Upper lobe of right lung (tissue), 1 donor: Measurements from ENCODE around the gene CHD5. TPM values are rescaled to one million over a fixed set of nuclear protein-coding genes. Genes with fewer than 3 reads are reported as not detected.

Source experiments
- ATAC-seq: fragments of 200-7000 bp; cut with Tn5 transposase; one replicate; pipeline ENCODE4 v1.9.1; 2020; ENCODE audit warnings: mild to moderate bottlenecking, moderate library complexity
- DNase-seq: peaks from one replicate; pipeline ENCODE4 v3.0.0-alpha.2; 2020
- H3K27ac ChIP-seq: fragments of 200-600 bp; one replicate; pipeline ENCODE4 v1.8.0; 2022
- H3K27me3 ChIP-seq: fragments of 200-600 bp; one replicate; pipeline ENCODE4 v1.8.0; 2022; ENCODE audit warnings: mild to moderate bottlenecking
- H3K36me3 ChIP-seq: fragments of 200-600 bp; one replicate; pipeline ENCODE4 v1.8.0; 2022
- H3K4me1 ChIP-seq: fragments of 200-600 bp; one replicate; pipeline ENCODE4 v1.8.0; 2022
- H3K4me3 ChIP-seq: fragments of 200-600 bp; one replicate; pipeline ENCODE4 v1.8.0; 2022; ENCODE audit warnings: mild to moderate bottlenecking
- H3K9me3 ChIP-seq: fragments of 200-600 bp; one replicate; pipeline ENCODE4 v1.8.0; 2022
- CTCF ChIP-seq: fragments of 200-600 bp; IDR thresholded peaks from one replicate; pipeline ENCODE4 v1.8.0; 2022; ENCODE audit warnings: antibody characterized with exemption
- intact Hi-C: fragments of 100-400 bp; cut with DNase I; formaldehyde crosslinking; loops from one replicate; pipeline ENCODE4 v1.11.0; 2022
- total RNA-seq: library from RNA; stranded (reverse); fragmentation: NEBNext Ultra II Directional; extraction: Animal tissue kit (Norgen Biotek cat#: 25700); gene quantifications from one replicate; pipeline ENCODE4 v1.2.1, GENCODE V29; 2021
- donor health status: DM: no; HTN: yes; CAD: no; lungs with severe emphysema.

Gene CHD5
- total RNA-seq, 1 donor from 2014 or later, result 0.23 TPM

- no peak overlapping the region for H3K4me3 ChIP-seq
- H3K27me3 ChIP-seq, result no peaks in the 10 kb centered on the region
- H3K9me3 ChIP-seq, result no peaks in the 10 kb centered on the region
- ATAC-seq (no peak), DNase-seq (no peak)
- H3K36me3 ChIP-seq, result no peaks in the 10 kb centered on the region
- H3K27ac ChIP-seq, result no peak overlapping the region
- H3K4me1 ChIP-seq, result no peaks in the 10 kb centered on the region
- intact Hi-C loops, result no loop called here
- TF ChIP-seq CTCF, result no peak
These were observed 84.4 kb downstream of the CHD5 start for GRCh38 chr1:6095511-6096242.

GRCh38 chr1:6094801-6095505 lies 85.2 kb downstream of the CHD5 start:
- no peak for TF ChIP-seq CTCF
- Histone ChIP-seq H3K4me1 (no peaks in the 10 kb centered on the region), H3K9me3 (no peaks in the 10 kb centered on the region), H3K27ac (no peak overlapping the region), H3K27me3 (no peaks in the 10 kb centered on the region), H3K36me3 (peaks cover 4% of the 10 kb centered on the region), H3K4me3 (no peak overlapping the region)
- intact Hi-C loops, result no loop called here
- peak; percentile 48 for DNase-seq
- no peak for ATAC-seq

DNA sequence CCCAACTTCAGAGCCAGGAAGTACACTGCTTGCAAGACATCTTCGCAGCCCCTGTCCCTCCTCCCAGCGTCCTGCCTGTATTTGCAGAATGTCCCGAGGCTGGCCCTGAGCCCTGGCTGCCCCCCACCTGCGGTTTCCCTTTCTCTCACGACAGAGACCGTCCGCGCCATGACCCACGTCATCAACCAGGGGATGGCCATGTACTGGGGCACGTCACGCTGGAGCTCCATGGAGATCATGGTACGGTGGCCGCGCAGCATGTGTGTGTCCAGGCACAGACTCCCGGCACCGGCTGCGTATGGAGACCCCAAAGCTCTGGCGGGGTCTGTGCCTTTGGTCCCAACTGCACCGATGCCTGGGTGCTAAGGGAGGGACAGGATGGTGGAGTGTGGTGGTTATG lies 85.9 kb downstream of the CHD5 start:
- DNase-seq (no peak), ATAC-seq (no peak)
- H3K27ac ChIP-seq, result no peak overlapping the region
- no peaks in the 10 kb centered on the region for H3K9me3 ChIP-seq
- H3K4me3 ChIP-seq, result no peak overlapping the region
- H3K27me3 ChIP-seq, result no peaks in the 10 kb centered on the region
- intact Hi-C loops, result no loop called here
- H3K36me3 ChIP-seq, result peaks cover 4% of the 10 kb centered on the region
- no peaks in the 10 kb centered on the region for H3K4me1 ChIP-seq
- TF ChIP-seq CTCF, result no peak

GRCh38 chr1:6093611-6094010 lies 86.5 kb downstream of the CHD5 start:
- no peak for ATAC-seq
- DNase-seq, result no peak
- H3K4me3 ChIP-seq, result no peak overlapping the region

DNA sequence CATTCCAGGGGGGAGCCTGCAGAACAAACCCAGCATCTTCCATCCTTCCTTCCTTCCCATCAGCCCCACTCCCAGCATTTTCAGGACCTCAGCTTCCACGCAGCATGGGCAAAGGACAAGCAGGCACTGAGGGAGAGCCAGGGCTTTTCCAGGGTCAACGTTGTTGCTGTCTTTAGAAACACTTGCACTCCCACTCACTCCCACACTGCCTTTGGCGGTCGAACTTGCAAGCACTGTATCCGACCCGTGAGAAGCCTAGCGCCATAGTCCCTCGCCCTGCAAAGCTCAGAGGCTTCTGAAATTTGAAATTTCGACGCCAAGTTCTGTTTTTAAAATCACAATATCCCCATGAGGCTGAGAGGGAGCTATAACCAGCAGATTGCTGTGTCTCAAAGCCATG lies 87.0 kb downstream of the CHD5 start:
- ATAC-seq (no peak), DNase-seq (no peak)
- Histone ChIP-seq H3K4me1 (no peaks in the 10 kb centered on the region), H3K4me3 (no peak overlapping the region), H3K36me3 (peaks cover 4% of the 10 kb centered on the region), H3K27ac (no peak overlapping the region), H3K9me3 (no peaks in the 10 kb centered on the region), H3K27me3 (no peaks in the 10 kb centered on the region)
- intact Hi-C loops, result no loop called here
- no peak for TF ChIP-seq CTCF

More at GRCh38 chr1:6093611-6094010, 86.5 kb downstream of the CHD5 start:
- Histone ChIP-seq H3K9me3 (no peaks in the 10 kb centered on the region), H3K4me1 (no peaks in the 10 kb centered on the region), H3K27me3 (no peaks in the 10 kb centered on the region), H3K36me3 (peaks cover 4% of the 10 kb centered on the region), H3K27ac (no peak overlapping the region)
- intact Hi-C loops, result no loop called here
- no peak for TF ChIP-seq CTCF
